A549 (cell line): ENCODE data around the gene INSYN1. TPM values are rescaled to one million over a fixed set of nuclear protein-coding genes. Genes with fewer than 3 reads are reported as not detected.
"Not testable (repeated sequence)": the region's sequence is repeated elsewhere in the genome, so short reads cannot be mapped to it uniquely, and the experiment has no call there.

Experiments
- ATAC-seq, 2 experiments: fragments of 200-7000 bp in 1 of 2; fragments of >200 bp in 1 of 2; cut with Nextera tagmentation in 1 of 2; cut with Tn5 transposase in 1 of 2; 3 replicates each; pipeline versions ENCODE4 v1.8.0 to v1.9.1; 2018 to 2020; ENCODE audit warnings: mild to moderate bottlenecking in 1 of 2, moderate library complexity in 1 of 2
- CTCF ChIA-PET: fragments of 300-600 bp; sonication (Branson Sonifier 250); formaldehyde crosslinking; extraction: SDS; loops from one replicate; lab custom pipeline; 2021; ENCODE audit warnings: antibody characterized with exemption, inconsistent platforms; lab: Yijun Ruan, JAX
- POLR2A ChIA-PET: fragments of 350-600 bp; formaldehyde crosslinking; extraction: SDS; loops from one replicate; lab custom pipeline; 2021; ENCODE audit warnings: antibody characterized with exemption, inconsistent platforms; lab: Yijun Ruan, JAX
- DNase-seq, 2 experiments: peaks; one replicate each; pipeline versions ENCODE4 v3.0.0 to v3.0.0-alpha.2; 2011 to 2016; ENCODE audit warnings: low read depth in 1 of 2, low spot score in 1 of 2
- FAIRE-seq: peaks from 2 replicates; lab custom pipeline; 2011; peaks lifted over from hg19 to GRCh38; lab: Jason Lieb, UNC
- H3K27ac ChIP-seq, 2 experiments: fragments of >200 bp; sonication (Bioruptor Twin); formaldehyde crosslinking; 3 replicates each; pipeline ENCODE4 v1.5.1; 2016 to 2017
- H3K4me1 ChIP-seq: fragments of >200 bp; sonication (Bioruptor Twin); formaldehyde crosslinking; 3 replicates; pipeline ENCODE4 v1.6.1; 2016
- H3K4me2 ChIP-seq: fragments of >200 bp; sonication (Bioruptor Twin); formaldehyde crosslinking; 3 replicates; pipeline ENCODE4 v1.6.1; 2016
- H3K4me3 ChIP-seq: fragments of >200 bp; sonication (Bioruptor Twin); formaldehyde crosslinking; 3 replicates; pipeline ENCODE4 v1.5.1; 2016
- H3K9me3 ChIP-seq: fragments of >200 bp; sonication (Bioruptor Twin); formaldehyde crosslinking; 3 replicates; pipeline ENCODE4 v1.6.1; 2016
- BHLHE40 ChIP-seq: IDR thresholded peaks from 2 replicates; pipeline ENCODE4 v1.6.1; 2012; ENCODE audit warnings: low read depth, low read length, inconsistent platforms
- CBX2 ChIP-seq: fragments of 200-600 bp; sonication (generic); IDR thresholded peaks from 2 replicates; pipeline ENCODE4 v1.6.1; 2016; ENCODE audit warnings: low read depth, mild to moderate bottlenecking, borderline replicate concordance
- CBX8 ChIP-seq: fragments of 200-600 bp; sonication (generic); IDR thresholded peaks from 2 replicates; pipeline ENCODE4 v1.6.1; 2016
- CHD4 ChIP-seq: fragments of 200-600 bp; sonication (generic); IDR thresholded peaks from 2 replicates; pipeline ENCODE4 v1.6.1; 2016; ENCODE audit warnings: antibody characterized with exemption, mild to moderate bottlenecking, borderline replicate concordance
- E2F6 ChIP-seq: IDR thresholded peaks from 2 replicates; pipeline ENCODE4 v1.6.1; 2012; ENCODE audit warnings: low read depth, borderline replicate concordance
- FOSB ChIP-seq: fragments of 250-450 bp; sonication (Bioruptor Pico); IDR thresholded peaks from 2 replicates; pipeline ENCODE4 v1.5.0; 2020; ENCODE audit warnings: mild to moderate bottlenecking, moderate library complexity
- JUNB ChIP-seq: fragments of >200 bp; sonication (Bioruptor Twin); formaldehyde crosslinking; IDR thresholded peaks from 2 replicates; pipeline ENCODE4 v1.6.1; 2016
- KDM5A ChIP-seq: fragments of 200-600 bp; sonication (generic); IDR thresholded peaks from 2 replicates; pipeline ENCODE4 v1.6.1; 2016; ENCODE audit warnings: antibody characterized with exemption, mild to moderate bottlenecking
- MAFK ChIP-seq: fragments of 450-650 bp; IDR thresholded peaks from 2 replicates; pipeline ENCODE4 v1.6.1; 2014; ENCODE audit not compliant: partially characterized antibody
- MAZ ChIP-seq: fragments of 150-350 bp; IDR thresholded peaks from 2 replicates; pipeline ENCODE4 v1.6.1; 2014; ENCODE audit warnings: antibody characterized with exemption, low read depth, low read length, borderline replicate concordance
- POLR2A ChIP-seq: IDR thresholded peaks from 2 replicates; pipeline ENCODE4 v1.6.1; 2012; ENCODE audit warnings: mild to moderate bottlenecking, low read length
- RARB ChIP-seq: fragments of 250-450 bp; sonication (Bioruptor Pico); IDR thresholded peaks from 2 replicates; pipeline ENCODE4 v1.8.0; 2021; ENCODE audit warnings: mild to moderate bottlenecking, moderate library complexity
- RCOR1 ChIP-seq: fragments of 150-350 bp; IDR thresholded peaks from 2 replicates; pipeline ENCODE4 v1.6.1; 2014; ENCODE audit warnings: antibody characterized with exemption, low read length, low read depth
- RFX5 ChIP-seq: fragments of 450-650 bp; IDR thresholded peaks from 2 replicates; pipeline ENCODE4 v1.7.1; 2014; ENCODE audit warnings: antibody characterized with exemption, mild to moderate bottlenecking, moderate library complexity
- ZNF302 ChIP-seq: fragments of 250-450 bp; sonication (Bioruptor Pico); IDR thresholded peaks from 2 replicates; pipeline ENCODE4 v1.9.0; 2021; ENCODE audit warnings: inconsistent platforms, mild to moderate bottlenecking, moderate library complexity
- WGBS: methylation state at CpG from one replicate; pipeline ENCODE4 v1.1.6; 2017; ENCODE audit errors: missing lambda C conversion rate; 5-methylcytosine and 5-hydroxymethylcytosine counted together
- polyA plus RNA-seq, 4 experiments: library from polyadenylated mRNA; depleted of rRNA in 3 of 4; stranded (reverse); fragments of >200 nt; fragmentation: RNase III in 1 of 4; extraction: RNeasy Plus Mini Kit Qiagen cat#74134 plus additional on column Dnase treatment in 1 of 4; gene quantifications; 2 replicates in 3 of 4; 3 replicates in 1 of 4; pipeline ENCODE4 v1.2.3, GENCODE V29; 2011 to 2017
- TF ChIP-seq, protein P1 (sequence below): fragments of >200 bp; sonication (Bioruptor Twin); formaldehyde crosslinking; IDR thresholded peaks from 3 replicates; pipeline ENCODE4 v1.5.1; 2016
- TF ChIP-seq, protein P2 (sequence below): fragments of >200 bp; sonication (Bioruptor Twin); formaldehyde crosslinking; IDR thresholded peaks from 2 replicates; pipeline ENCODE4 v1.6.1; 2016
- TF ChIP-seq, protein P3 (sequence below): fragments of 250-450 bp; sonication (Bioruptor Pico); IDR thresholded peaks from 2 replicates; pipeline ENCODE4 v1.5.0; 2020; ENCODE audit warnings: low read depth, mild to moderate bottlenecking, moderate library complexity

The INSYN1 gene
- polyA plus RNA-seq, 2 of the 4 experiments (the other 2 are of a cell fraction), result 0.54 to 1.9 TPM

DNA sequence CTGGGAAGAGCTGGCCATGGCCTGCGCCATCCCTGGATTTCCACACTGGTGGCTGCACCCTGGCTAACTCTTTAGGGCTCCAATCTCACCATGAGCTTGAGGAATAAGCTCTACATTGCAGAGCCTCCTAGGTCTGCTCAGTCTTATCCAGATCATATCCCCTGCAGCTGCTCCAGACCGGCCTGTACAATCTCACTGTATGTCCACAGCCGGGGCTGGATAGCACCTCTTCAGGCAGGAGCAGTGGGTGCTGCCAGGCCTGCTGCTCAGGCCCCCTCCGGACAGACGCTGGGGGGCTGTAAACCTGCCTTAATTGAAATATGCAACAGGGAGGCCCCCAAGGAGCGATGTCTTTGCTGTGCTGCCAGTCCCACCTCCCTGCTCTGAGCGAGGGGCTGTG, 15.6 kb downstream of the INSYN1 start:
- CTCF ChIA-PET, result interaction anchor here (0.8 kb wide), 1 partner anchor 60 kb away, joined by 3 read pairs; no protein-coding TSS in a partner anchor
- POLR2A ChIA-PET, result no interaction called here
- TF ChIP-seq FOSB (no peak), CBX2 (no peak), MAZ (no peak), KDM5A (no peak), CHD4 (no peak), BHLHE40 (no peak), MAFK (no peak), POLR2A (no peak), RFX5 (no peak), ZNF302 (CRISPR knock-in tag) (no peak), CBX8 (no peak), RCOR1 (no peak), E2F6 (no peak), JUNB (no peak)
- TF ChIP-seq, protein P1, sequence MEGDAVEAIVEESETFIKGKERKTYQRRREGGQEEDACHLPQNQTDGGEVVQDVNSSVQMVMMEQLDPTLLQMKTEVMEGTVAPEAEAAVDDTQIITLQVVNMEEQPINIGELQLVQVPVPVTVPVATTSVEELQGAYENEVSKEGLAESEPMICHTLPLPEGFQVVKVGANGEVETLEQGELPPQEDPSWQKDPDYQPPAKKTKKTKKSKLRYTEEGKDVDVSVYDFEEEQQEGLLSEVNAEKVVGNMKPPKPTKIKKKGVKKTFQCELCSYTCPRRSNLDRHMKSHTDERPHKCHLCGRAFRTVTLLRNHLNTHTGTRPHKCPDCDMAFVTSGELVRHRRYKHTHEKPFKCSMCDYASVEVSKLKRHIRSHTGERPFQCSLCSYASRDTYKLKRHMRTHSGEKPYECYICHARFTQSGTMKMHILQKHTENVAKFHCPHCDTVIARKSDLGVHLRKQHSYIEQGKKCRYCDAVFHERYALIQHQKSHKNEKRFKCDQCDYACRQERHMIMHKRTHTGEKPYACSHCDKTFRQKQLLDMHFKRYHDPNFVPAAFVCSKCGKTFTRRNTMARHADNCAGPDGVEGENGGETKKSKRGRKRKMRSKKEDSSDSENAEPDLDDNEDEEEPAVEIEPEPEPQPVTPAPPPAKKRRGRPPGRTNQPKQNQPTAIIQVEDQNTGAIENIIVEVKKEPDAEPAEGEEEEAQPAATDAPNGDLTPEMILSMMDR, result no peak
- TF ChIP-seq, protein P2, sequence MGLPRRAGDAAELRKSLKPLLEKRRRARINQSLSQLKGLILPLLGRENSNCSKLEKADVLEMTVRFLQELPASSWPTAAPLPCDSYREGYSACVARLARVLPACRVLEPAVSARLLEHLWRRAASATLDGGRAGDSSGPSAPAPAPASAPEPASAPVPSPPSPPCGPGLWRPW, result no peak
- TF ChIP-seq, protein P3, sequence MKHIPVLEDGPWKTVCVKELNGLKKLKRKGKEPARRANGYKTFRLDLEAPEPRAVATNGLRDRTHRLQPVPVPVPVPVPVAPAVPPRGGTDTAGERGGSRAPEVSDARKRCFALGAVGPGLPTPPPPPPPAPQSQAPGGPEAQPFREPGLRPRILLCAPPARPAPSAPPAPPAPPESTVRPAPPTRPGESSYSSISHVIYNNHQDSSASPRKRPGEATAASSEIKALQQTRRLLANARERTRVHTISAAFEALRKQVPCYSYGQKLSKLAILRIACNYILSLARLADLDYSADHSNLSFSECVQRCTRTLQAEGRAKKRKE (CRISPR knock-in tag), result no peak
- no peak overlapping the region for H3K4me2 ChIP-seq
- H3K4me3 ChIP-seq, result no peak overlapping the region
- DNase-seq (no peak), ATAC-seq (no peak; a peak in 1 of 6 replicates), FAIRE-seq (no peak)
- WGBS, result 86% methylated on average over 3 of the region's 7 CpGs
- H3K4me1 ChIP-seq, result peaks cover under 1% of the 10 kb centered on the region; the same call in 2 of the 3 replicates
- no peak overlapping the region for H3K27ac ChIP-seq
- H3K9me3 ChIP-seq, result no peaks in the 10 kb centered on the region

DNA sequence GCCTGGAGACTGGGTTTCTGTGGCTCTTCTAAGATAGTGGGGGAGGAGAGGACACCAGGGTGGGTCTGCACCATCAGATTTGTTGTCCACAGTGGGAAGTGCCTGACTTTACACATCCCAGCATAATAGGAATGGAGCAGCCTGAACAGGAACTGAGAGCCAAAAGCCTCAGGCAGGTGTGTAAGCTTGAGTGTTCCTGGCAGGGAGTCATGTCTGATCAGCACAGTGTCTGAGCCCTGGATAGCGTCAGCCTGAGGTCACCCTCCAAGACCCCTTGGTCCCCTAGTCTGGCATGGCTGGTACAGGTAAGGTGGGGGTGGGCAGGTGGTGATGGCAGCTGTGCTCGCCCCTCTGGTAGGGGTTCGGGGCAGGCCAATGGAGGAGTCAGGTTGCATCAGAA, 20.2 kb downstream of the INSYN1 start:
- DNase-seq, result no peak
- Histone ChIP-seq H3K4me1 (no peaks in the 10 kb centered on the region; the same call in 2 of the 3 replicates), H3K27ac (no peak overlapping the region), H3K4me3 (no peak overlapping the region), H3K9me3 (no peaks in the 10 kb centered on the region)
- no peak for FAIRE-seq
- CTCF ChIA-PET, result no interaction called here
- WGBS, result no CpG with 5 or more reads among the region's 3 CpGs
- POLR2A ChIA-PET, result no interaction called here
- TF ChIP-seq, protein P1, result no peak
- no peak for TF ChIP-seq RARB (CRISPR knock-in tag)
- TF ChIP-seq, all 56 proteins: peak for 0
- ATAC-seq, result no peak
- no peak overlapping the region for H3K4me2 ChIP-seq

DNA sequence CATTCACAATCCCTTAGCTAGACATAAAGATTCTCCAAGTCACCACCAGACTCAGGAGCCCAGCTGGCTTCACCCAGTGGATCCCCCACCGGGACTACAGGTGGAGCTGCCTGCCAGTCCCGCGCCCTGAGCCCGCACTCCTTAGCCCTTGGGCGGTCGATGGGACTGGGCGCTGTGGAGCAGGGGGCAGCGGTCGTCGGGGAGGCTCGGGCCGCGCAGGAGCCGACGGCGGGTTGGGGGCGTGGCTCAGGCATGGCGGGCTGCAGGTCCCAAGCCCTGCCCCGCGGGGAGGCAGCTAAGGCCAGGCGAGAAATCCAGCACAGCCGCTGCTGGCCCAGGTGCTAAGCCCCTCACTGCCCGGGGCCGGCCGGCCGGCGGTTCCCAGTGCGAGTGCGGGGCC, 21.1 kb downstream of the INSYN1 start:
- H3K9me3 ChIP-seq, POLR2A ChIA-PET, H3K4me1 ChIP-seq, FAIRE-seq, H3K4me2 ChIP-seq, H3K27ac ChIP-seq, H3K4me3 ChIP-seq, ATAC-seq, DNase-seq: not testable (repeated sequence)
- 96% methylated on average over 4 of the region's 29 CpGs for WGBS
- CTCF ChIA-PET, result interaction anchor here (1.2 kb wide), 1 partner anchor 96 kb away, joined by 3 read pairs; no protein-coding TSS in a partner anchor
